Stomach (tissue), 9 donors: ENCODE data around the gene IFT172. TPM values are rescaled to one million over a fixed set of nuclear protein-coding genes. Genes with fewer than 3 reads are reported as not detected.
A peak's percentile ranks its signal among the peaks of the same experiment; 100 is the strongest.

Source experiments
- DNase-seq, 2 donors: peaks; one replicate each; pipeline versions ENCODE4 v3.0.0 to v3.0.0-alpha.2; 2013 to 2019
- H3K27ac ChIP-seq, 5 donors: fragments of 200-600 bp in 4 of 5; sonication (generic) in 4 of 5; one replicate each; pipeline ENCODE4 v1.5.1; 2013 to 2019; ENCODE audit warnings: mild to moderate bottlenecking in 1 of 5, moderate library complexity in 1 of 5
- H3K27me3 ChIP-seq, 3 donors: fragments of 200-600 bp; sonication (generic); one replicate each; pipeline ENCODE4 v1.5.1; 2017 to 2019; ENCODE audit warnings: mixed run types in 1 of 3
- H3K36me3 ChIP-seq, 4 donors: fragments of 200-600 bp; sonication (generic); 1 replicate in 3 of 4; 2 replicates in 1 of 4; pipeline ENCODE4 v1.5.1; 2016 to 2019
- H3K4me1 ChIP-seq, 4 donors: fragments of 200-600 bp; sonication (generic); one replicate each; pipeline ENCODE4 v1.5.1; 2016 to 2019
- H3K4me3 ChIP-seq, 4 donors: fragments of 200-600 bp; sonication (generic) in 3 of 4; one replicate each; pipeline ENCODE4 v1.5.1; 2016 to 2019; ENCODE audit warnings: mild to moderate bottlenecking in 1 of 4
- H3K9me3 ChIP-seq, 4 donors: fragments of 200-600 bp; sonication (generic); one replicate each; pipeline ENCODE4 v1.5.1; 2016 to 2019
- CTCF ChIP-seq, 7 experiments: fragments of 450-650 bp in 4 of 7; fragments of 200-600 bp in 3 of 7; sonication (generic) in 3 of 7; IDR thresholded peaks; one replicate each; pipeline ENCODE4 v1.5.1; 2016 to 2019; ENCODE audit warnings: antibody characterized with exemption in 7 of 7, control low read depth in 2 of 7, mild to moderate bottlenecking in 1 of 7
- EP300 ChIP-seq: sonication (generic); formaldehyde crosslinking; IDR thresholded peaks from one replicate; pipeline ENCODE4 v1.6.1; 2017; ENCODE audit warnings: antibody characterized with exemption
- POLR2A ChIP-seq, 4 donors: fragments of 450-650 bp; IDR thresholded peaks; one replicate each; pipeline ENCODE4 v1.6.1; 2016; ENCODE audit warnings: antibody characterized with exemption in 4 of 4, control low read depth in 2 of 4, mild to moderate bottlenecking in 1 of 4, moderate library complexity in 1 of 4
- POLR2AphosphoS5 ChIP-seq, 3 donors: sonication (generic); formaldehyde crosslinking; IDR thresholded peaks; one replicate each; pipeline ENCODE4 v1.6.1; 2016; ENCODE audit warnings: antibody characterized with exemption in 3 of 3
- WGBS, 5 donors: extraction: QIAGEN DNeasy Blood & Tissue Kit in 3 of 5; methylation state at CpG; one replicate each; pipeline versions ENCODE4 v1.1.5 to v1.1.7; 2013 to 2018; 5-methylcytosine and 5-hydroxymethylcytosine counted together
- intact Hi-C: fragments of 100-400 bp; cut with DNase I; formaldehyde crosslinking; loops from one replicate; pipeline ENCODE4 v1.15.1; 2023; ENCODE audit warnings: low total_unique reads
- polyA plus RNA-seq, 3 donors: library from polyadenylated mRNA; stranded (reverse); fragments of 200-250 nt; gene quantifications; one replicate each; pipeline ENCODE4 v1.2.3, GENCODE V29; 2013
- total RNA-seq, 5 donors: library from RNA; depleted of rRNA; stranded (reverse); fragments of >200 nt; gene quantifications; one replicate each; pipeline versions ENCODE4 v1.1.0 to v1.2.3, GENCODE V29; 2014 to 2016
- donor health status: healthy with polysubstance abuse.
- donor health status: Bipolar disorder and iron deficiency.
- donor health status: healthy.

The IFT172 gene
- total and polyA plus RNA-seq, 8 donors: 7.4 to 88.1 (median 37.2) TPM

- no peak for TF ChIP-seq EP300
Observed at GRCh38 chr2:27464443-27464842, 25.1 kb downstream of the IFT172 start.

GRCh38 chr2:27461118-27461517, 28.4 kb downstream of the IFT172 start:
- peak in 1 of 2 donors; percentile 89 for DNase-seq
- 36 to 59% (median 49%) methylated on average over 8 of the region's 8 CpGs for WGBS, 5 donors
- H3K4me3 ChIP-seq: no peak overlapping the region
- H3K36me3 ChIP-seq: peaks cover 20 to 88% (median 63%) of the 10 kb centered on the region in 4 donors
- TF ChIP-seq CTCF (IDR thresholded peaks at IDR 0.05): no peak
- no peak for TF ChIP-seq POLR2AphosphoS5 (IDR thresholded peaks at IDR 0.05)
- TF ChIP-seq EP300: no peak
- TF ChIP-seq POLR2A (IDR thresholded peaks at IDR 0.05): no peak
- no peaks in the 10 kb centered on the region for H3K27me3 ChIP-seq
- intact Hi-C loops: no loop called here
- H3K9me3 ChIP-seq: no peaks in the 10 kb centered on the region
- H3K4me1 ChIP-seq: no peaks in the 10 kb centered on the region
- no peak overlapping the region for H3K27ac ChIP-seq

More at GRCh38 chr2:27464443-27464842, 25.1 kb downstream of the IFT172 start:
- Histone ChIP-seq H3K9me3 (no peaks in the 10 kb centered on the region), H3K4me1 (no peaks in the 10 kb centered on the region), H3K27ac (no peak overlapping the region), H3K27me3 (no peaks in the 10 kb centered on the region), H3K4me3 (no peak overlapping the region), H3K36me3 (peaks cover under 1 to 68% (median 30%) of the 10 kb centered on the region in 4 donors)
- no peak for DNase-seq
- intact Hi-C loops: no loop called here
- WGBS, 5 donors: 93 to 99% (median 98%) methylated on average over 7 of the region's 7 CpGs

- no peak overlapping the region for H3K27ac ChIP-seq
- H3K36me3 ChIP-seq: peaks cover 39 to 100% (median 96%) of the 10 kb centered on the region in 4 donors
- intact Hi-C loops: no loop called here
- WGBS, 5 donors: 82 to 93% (median 91%) methylated on average over 7 of the region's 7 CpGs
- no peaks in the 10 kb centered on the region for H3K27me3 ChIP-seq
- no peaks in the 10 kb centered on the region for H3K4me1 ChIP-seq
- no peak for TF ChIP-seq EP300
- no peak for TF ChIP-seq POLR2A (IDR thresholded peaks at IDR 0.05)
- TF ChIP-seq CTCF (IDR thresholded peaks at IDR 0.05): no peak
- TF ChIP-seq POLR2AphosphoS5 (IDR thresholded peaks at IDR 0.05): no peak
- no peak for DNase-seq
- no peaks in the 10 kb centered on the region for H3K9me3 ChIP-seq
- H3K4me3 ChIP-seq: no peak overlapping the region
Observed at GRCh38 chr2:27453968-27454367, 35.6 kb downstream of the IFT172 start.

GRCh38 chr2:27451095-27451494, 38.4 kb downstream of the IFT172 start:
- H3K27ac ChIP-seq: no peak overlapping the region
- WGBS, 5 donors: 41 to 96% (median 82%) methylated on average over 1 of the region's 1 CpG
- H3K36me3 ChIP-seq: peaks cover 34 to 94% (median 88%) of the 10 kb centered on the region in 4 donors
- no peaks in the 10 kb centered on the region for H3K27me3 ChIP-seq
- H3K4me1 ChIP-seq: no peaks in the 10 kb centered on the region
- H3K4me3 ChIP-seq: no peak overlapping the region
- no peaks in the 10 kb centered on the region for H3K9me3 ChIP-seq
- no peak for TF ChIP-seq POLR2A (IDR thresholded peaks at IDR 0.05)
- intact Hi-C loops: no loop called here
- DNase-seq: no peak

GRCh38 chr2:27448381-27448780, 41.2 kb downstream of the IFT172 start:
- Histone ChIP-seq H3K27me3 (no peaks in the 10 kb centered on the region), H3K4me3 (no peak overlapping the region), H3K27ac (no peak overlapping the region), H3K4me1 (peaks cover 3 to 18% (median 8%) of the 10 kb centered on the region in 4 donors), H3K36me3 (peaks cover 25 to 94% (median 84%) of the 10 kb centered on the region in 4 donors), H3K9me3 (no peaks in the 10 kb centered on the region)
- 45 to 82% (median 71%) methylated on average over 3 of the region's 3 CpGs for WGBS, 5 donors
- DNase-seq: no peak
- intact Hi-C loops: no loop called here
- TF ChIP-seq POLR2A (IDR thresholded peaks at IDR 0.05) (no peak), EP300 (no peak), CTCF (IDR thresholded peaks at IDR 0.05) (no peak), POLR2AphosphoS5 (IDR thresholded peaks at IDR 0.05) (no peak)
